SK-N-SH (cell line): ENCODE results near the gene STMN1. TPM values are rescaled to one million over a fixed set of nuclear protein-coding genes. Genes with fewer than 3 reads are reported as not detected.

ENCODE experiments used
- CTCF ChIA-PET: fragments of 300-600, 350-600 bp; formaldehyde crosslinking; extraction: SDS; loops from one replicate; lab custom pipeline; 2021; lab: Yijun Ruan, JAX
- POLR2A ChIA-PET: fragments of 350-600 bp; sonication (Branson Sonifier 250); formaldehyde crosslinking; extraction: SDS; loops from one replicate; lab custom pipeline; 2020; ENCODE audit warnings: antibody characterized with exemption, inconsistent platforms; lab: Yijun Ruan, JAX
- DNase-seq: peaks from one replicate; pipeline ENCODE4 v3.0.0; 2012
- H2AFZ ChIP-seq: fragments of 200-600 bp; sonication (generic); 2 replicates; pipeline ENCODE4 v1.8.1; 2016; ENCODE audit warnings: antibody characterized with exemption, mild to moderate bottlenecking, low read depth
- H3F3A ChIP-seq: fragments of 200-600 bp; sonication (generic); replicated peaks from 2 replicates; pipeline ENCODE3; 2016; ENCODE audit warnings: antibody characterized with exemption, mild to moderate bottlenecking; ENCODE audit not compliant: insufficient read depth
- H3K27ac ChIP-seq, 2 experiments: fragments of 200-500 bp in 1 of 2; fragments of 200-600 bp in 1 of 2; sonication (Bioruptor generic) in 1 of 2; sonication (generic), shearing (Covaris generic) in 1 of 2; 2 replicates each; pipeline versions ENCODE4 v1.5.1 to v1.6.1; 2014 to 2016; ENCODE audit warnings: low read depth in 2 of 2, inconsistent platforms in 1 of 2, low read length in 1 of 2, mild to moderate bottlenecking in 1 of 2, mixed read lengths in 1 of 2
- H3K27me3 ChIP-seq: fragments of 200-600 bp; sonication (generic), shearing (Covaris generic); 2 replicates; pipeline ENCODE4 v1.6.1; 2016; ENCODE audit warnings: mixed run types; ENCODE audit not compliant: insufficient read depth
- H3K36me3 ChIP-seq, 2 experiments: fragments of 200-500 bp in 1 of 2; fragments of 200-600 bp in 1 of 2; sonication (Bioruptor generic) in 1 of 2; sonication (generic) in 1 of 2; replicated peaks in 1 of 2; 2 replicates each; pipeline versions ENCODE3 to v1.5.1; 2014 to 2016; ENCODE audit warnings: low read length in 1 of 2, mild to moderate bottlenecking in 1 of 2; ENCODE audit not compliant: insufficient read depth in 2 of 2, control insufficient read depth in 1 of 2
- H3K4me1 ChIP-seq, 2 experiments: fragments of 200-500 bp in 1 of 2; fragments of 200-600 bp in 1 of 2; sonication (Bioruptor generic) in 1 of 2; sonication (generic), shearing (Covaris generic) in 1 of 2; 2 replicates each; pipeline versions ENCODE4 v1.5.1 to v1.6.1; 2014 to 2016; ENCODE audit warnings: low read depth in 1 of 2, low read length in 1 of 2, mixed run types in 1 of 2; ENCODE audit not compliant: insufficient read depth in 2 of 2, control insufficient read depth in 1 of 2
- H3K4me2 ChIP-seq: fragments of 200-600 bp; sonication (generic), shearing (Covaris generic); 2 replicates; pipeline ENCODE4 v1.6.1; 2017; ENCODE audit warnings: mixed run types
- H3K4me3 ChIP-seq, 2 experiments: fragments of 200-500 bp in 1 of 2; fragments of 200-600 bp in 1 of 2; sonication (Bioruptor generic) in 1 of 2; sonication (generic), shearing (Covaris generic) in 1 of 2; 2 replicates each; pipeline versions ENCODE4 v1.5.1 to v1.8.1; 2014 to 2016; ENCODE audit warnings: low read depth in 2 of 2, inconsistent platforms in 1 of 2, low read length in 1 of 2, mild to moderate bottlenecking in 1 of 2, mixed read lengths in 1 of 2, moderate library complexity in 1 of 2
- H3K79me2 ChIP-seq: fragments of 200-600 bp; sonication (generic); 2 replicates; pipeline ENCODE4 v1.8.1; 2017; ENCODE audit warnings: mild to moderate bottlenecking; ENCODE audit not compliant: insufficient read depth
- H3K9ac ChIP-seq: fragments of 200-600 bp; sonication (generic); 2 replicates; pipeline ENCODE4 v1.6.1; 2017; ENCODE audit warnings: mixed run types
- H3K9me2 ChIP-seq: fragments of 200-600 bp; sonication (generic); 2 replicates; pipeline ENCODE4 v1.6.1; 2017; ENCODE audit warnings: mixed run types
- H3K9me3 ChIP-seq: fragments of 200-600 bp; sonication (generic); 2 replicates; pipeline ENCODE4 v1.6.1; 2017; ENCODE audit warnings: mixed run types, mild to moderate bottlenecking, moderate library complexity
- H4K20me1 ChIP-seq: fragments of 200-600 bp; sonication (generic); 2 replicates; pipeline ENCODE4 v1.6.1; 2017; ENCODE audit warnings: mild to moderate bottlenecking, mixed run types; ENCODE audit not compliant: insufficient read depth
- EZH2phosphoT487 ChIP-seq: fragments of 200-600 bp; sonication (generic); IDR thresholded peaks from 2 replicates; pipeline ENCODE4 v1.6.1; 2017; ENCODE audit warnings: low read depth, mixed run types, mild to moderate bottlenecking, antibody characterized with exemption, moderate library complexity, borderline replicate concordance
- FOXJ3 ChIP-seq: sonication (generic); formaldehyde crosslinking; IDR thresholded peaks from 2 replicates; pipeline ENCODE4 v1.5.1; 2020; ENCODE audit warnings: mild to moderate bottlenecking, missing genetic modification reagents
- GATA2 ChIP-seq: sonication (generic); formaldehyde crosslinking; IDR thresholded peaks from 2 replicates; pipeline ENCODE4 v1.5.0; 2020; ENCODE audit warnings: mild to moderate bottlenecking, missing genetic modification reagents
- NRF1 ChIP-seq: IDR thresholded peaks from 2 replicates; pipeline ENCODE4 v1.6.1; 2012; ENCODE audit warnings: low read depth, mild to moderate bottlenecking, low read length
- PBX3 ChIP-seq: IDR thresholded peaks from 2 replicates; pipeline ENCODE4; 2012
- POLR2AphosphoS5 ChIP-seq: IDR thresholded peaks from 2 replicates; pipeline ENCODE4 v1.6.1; 2012; ENCODE audit warnings: low read depth, low read length
- RAD21 ChIP-seq: IDR thresholded peaks from 2 replicates; pipeline ENCODE4 v1.6.1; 2012; ENCODE audit warnings: mild to moderate bottlenecking, low read length
- SIN3A ChIP-seq: IDR thresholded peaks from 2 replicates; pipeline ENCODE4 v1.6.1; 2012; ENCODE audit warnings: low read depth, mild to moderate bottlenecking, low read length, moderate library complexity, borderline replicate concordance
- TEAD4 ChIP-seq: IDR thresholded peaks from 2 replicates; pipeline ENCODE4 v1.4.0; 2012; ENCODE audit warnings: mild to moderate bottlenecking, borderline replicate concordance; ENCODE audit not compliant: insufficient read depth
- ZBTB33 ChIP-seq: IDR thresholded peaks from 2 replicates; pipeline ENCODE4 v1.4.0; 2012; ENCODE audit warnings: low read depth, borderline replicate concordance
- WGBS: methylation state at CpG from one replicate; pipeline ENCODE4 v1.1.6; 2017; ENCODE audit warnings: low lambda C conversion rate; 5-methylcytosine and 5-hydroxymethylcytosine counted together
- polyA plus RNA-seq, 3 experiments: library from polyadenylated mRNA; depleted of rRNA; stranded (reverse); fragments of >200 nt; gene quantifications; 2 replicates each; pipeline ENCODE4 v1.2.3, GENCODE V29; 2012

STMN1 gene
- polyA plus RNA-seq, 1 of the 3 experiments (the other 2 are of a cell fraction) = 143 TPM

- Histone ChIP-seq H3K9me2 (no peaks in the 10 kb centered on the region), H3K27me3 (no peaks in the 10 kb centered on the region), H3F3A (no peaks in the 10 kb centered on the region), H3K4me3 (no peak overlapping the region)
- CTCF ChIA-PET = no interaction called here
- no peak for TF ChIP-seq ZBTB33
- no peak for TF ChIP-seq EZH2phosphoT487
- TF ChIP-seq SIN3A = no peak
- TF ChIP-seq FOXJ3 (CRISPR knock-in tag) = no peak
- no peak for TF ChIP-seq GATA2 (CRISPR knock-in tag)
- no peak for TF ChIP-seq NRF1
- no peak for TF ChIP-seq POLR2AphosphoS5
- TF ChIP-seq RAD21 = no peak
- TF ChIP-seq TEAD4 = no peak
- no peak for TF ChIP-seq PBX3
- TF ChIP-seq, all 33 proteins: peak for 0
- Histone ChIP-seq H3K27ac (no peak overlapping the region), H3K9ac (no peak overlapping the region), H4K20me1 (no peaks in the 10 kb centered on the region), H3K9me3 (no peaks in the 10 kb centered on the region), H2AFZ (no peak overlapping the region), H3K79me2 (peaks cover 15% of the 10 kb centered on the region), H3K4me1 (peaks cover 0 to 6% of the 10 kb centered on the region in 2 experiments; a peak in 1 of 4 replicates), H3K36me3 (peaks cover 0 to 4% of the 10 kb centered on the region in 2 experiments), H3K4me2 (no peak overlapping the region)
- WGBS = 90% methylated on average over 13 of the region's 16 CpGs
- POLR2A ChIA-PET = no interaction called here
- DNase-seq = no peak
Observed at GRCh38 chr1:25861316-25862286, 44.6 kb downstream of the STMN1 start.
